HEK293 (cell line): ENCODE data around the gene NANOS3.

Experiments used
- ATF2 ChIP-seq: fragments of 450-650 bp; formaldehyde crosslinking; IDR thresholded peaks from 2 replicates; pipeline ENCODE4 v1.5.1; 2016; ENCODE audit warnings: missing biosample characterization, missing genetic modification characterization, low read depth
- FEZF1 ChIP-seq: fragments of 450-650 bp; formaldehyde crosslinking; IDR thresholded peaks from 2 replicates; pipeline ENCODE4 v1.5.1; 2016; ENCODE audit warnings: missing biosample characterization, missing genetic modification characterization
- HOXC10 ChIP-seq: sonication (generic); formaldehyde crosslinking; IDR thresholded peaks from 2 replicates; pipeline ENCODE4 v1.8.1; 2023; ENCODE audit warnings: mild to moderate bottlenecking, missing genetic modification reagents
- HOXD13 ChIP-seq: sonication (generic); formaldehyde crosslinking; IDR thresholded peaks from 2 replicates; pipeline ENCODE4 v1.8.0; 2022; ENCODE audit warnings: missing genetic modification reagents, borderline replicate concordance
- IKZF3 ChIP-seq: fragments of 450-650 bp; IDR thresholded peaks from 2 replicates; pipeline ENCODE4 v1.5.0; 2018; ENCODE audit warnings: missing biosample characterization, mild to moderate bottlenecking, missing genetic modification characterization, moderate library complexity
- MYNN ChIP-seq: fragments of 450-650 bp; formaldehyde crosslinking; IDR thresholded peaks from 2 replicates; pipeline ENCODE4 v1.5.1; 2016; ENCODE audit warnings: missing biosample characterization, missing genetic modification characterization, borderline replicate concordance
- PRDM10 ChIP-seq: fragments of 450-650 bp; formaldehyde crosslinking; IDR thresholded peaks from 2 replicates; pipeline ENCODE4 v1.5.1; 2016; ENCODE audit warnings: missing biosample characterization, missing genetic modification characterization
- SETDB1 ChIP-seq: IDR thresholded peaks from one replicate; pipeline ENCODE4 v1.6.1; 2017; ENCODE audit warnings: mild to moderate bottlenecking, low read length, moderate library complexity, mixed read lengths; ENCODE audit not compliant: insufficient read length
- SP2 ChIP-seq: fragments of 450-650 bp; formaldehyde crosslinking; IDR thresholded peaks from 2 replicates; pipeline ENCODE4 v1.5.1; 2016; ENCODE audit warnings: missing biosample characterization, missing genetic modification characterization
- SP3 ChIP-seq: fragments of 450-650 bp; formaldehyde crosslinking; IDR thresholded peaks from 2 replicates; pipeline ENCODE4 v1.5.1; 2016; ENCODE audit warnings: missing biosample characterization, missing genetic modification characterization
- TRIM28 ChIP-seq: IDR thresholded peaks from 2 replicates; pipeline ENCODE4 v1.6.1; 2011; ENCODE audit warnings: low read length, control low read depth, borderline replicate concordance
- TSHZ1 ChIP-seq: fragments of 450-650 bp; formaldehyde crosslinking; IDR thresholded peaks from 2 replicates; pipeline ENCODE4 v1.5.1; 2016; ENCODE audit warnings: missing biosample characterization, missing genetic modification characterization, borderline replicate concordance
- ZBTB11 ChIP-seq: fragments of 450-650 bp; formaldehyde crosslinking; conservative IDR thresholded peaks from 2 replicates; pipeline ENCODE4 v1.5.1; 2016; ENCODE audit warnings: low read depth, missing biosample characterization, missing genetic modification characterization
- ZBTB17 ChIP-seq: fragments of 450-650 bp; formaldehyde crosslinking; IDR thresholded peaks from 2 replicates; pipeline ENCODE4 v1.5.1; 2016; ENCODE audit warnings: missing biosample characterization, missing genetic modification characterization
- ZNF114 ChIP-seq: fragments of 450-650 bp; formaldehyde crosslinking; IDR thresholded peaks from 2 replicates; pipeline ENCODE4 v1.5.0; 2017; ENCODE audit warnings: missing biosample characterization, missing genetic modification characterization
- ZNF148 ChIP-seq: fragments of 450-650 bp; formaldehyde crosslinking; IDR thresholded peaks from 2 replicates; pipeline ENCODE4 v1.5.0; 2017; ENCODE audit warnings: missing biosample characterization, missing genetic modification characterization, borderline replicate concordance
- ZNF169 ChIP-seq: fragments of 450-650 bp; formaldehyde crosslinking; IDR thresholded peaks from 2 replicates; pipeline ENCODE4 v1.5.1; 2016; ENCODE audit warnings: missing biosample characterization, missing genetic modification characterization
- ZNF23 ChIP-seq: fragments of 450-650 bp; formaldehyde crosslinking; IDR thresholded peaks from 2 replicates; pipeline ENCODE4 v1.5.1; 2016; ENCODE audit warnings: missing biosample characterization, missing genetic modification characterization, borderline replicate concordance
- ZNF341 ChIP-seq: fragments of 450-650 bp; formaldehyde crosslinking; IDR thresholded peaks from 2 replicates; pipeline ENCODE4; 2016; ENCODE audit warnings: low read depth, missing biosample characterization, missing genetic modification characterization
- ZNF404 ChIP-seq: fragments of 450-650 bp; formaldehyde crosslinking; IDR thresholded peaks from 2 replicates; pipeline ENCODE4 v1.5.1; 2017; ENCODE audit warnings: missing biosample characterization, missing genetic modification characterization
- ZNF416 ChIP-seq: fragments of 450-650 bp; formaldehyde crosslinking; IDR thresholded peaks from 2 replicates; pipeline ENCODE4 v1.5.1; 2016; ENCODE audit warnings: missing biosample characterization, missing genetic modification characterization
- ZNF433 ChIP-seq: fragments of 450-650 bp; formaldehyde crosslinking; IDR thresholded peaks from 2 replicates; pipeline ENCODE4 v1.5.1; 2016; ENCODE audit warnings: missing biosample characterization, missing genetic modification characterization, low read depth
- ZNF521 ChIP-seq: fragments of 450-650 bp; formaldehyde crosslinking; IDR thresholded peaks from 2 replicates; pipeline ENCODE4 v1.5.1; 2017; ENCODE audit warnings: missing biosample characterization, mild to moderate bottlenecking, missing genetic modification characterization
- ZNF544 ChIP-seq: fragments of 450-650 bp; formaldehyde crosslinking; IDR thresholded peaks from 2 replicates; pipeline ENCODE4 v1.5.0; 2017; ENCODE audit warnings: missing biosample characterization, missing genetic modification characterization
- ZNF571 ChIP-seq: fragments of 450-650 bp; formaldehyde crosslinking; IDR thresholded peaks from 2 replicates; pipeline ENCODE4 v1.5.0; 2017; ENCODE audit warnings: missing biosample characterization, missing genetic modification characterization
- ZNF707 ChIP-seq: fragments of 450-650 bp; formaldehyde crosslinking; IDR thresholded peaks from 2 replicates; pipeline ENCODE4 v1.5.1; 2016; ENCODE audit warnings: missing biosample characterization, missing genetic modification characterization

NANOS3 gene

GRCh38 chr19:13920940-13921747 lies 44.2 kb downstream of the NANOS3 start (continued):
- TF ChIP-seq ZNF148 (tag by site-specific recombination) (no peak), HOXD13 (CRISPR knock-in tag) (no peak), HOXC10 (CRISPR knock-in tag) (no peak), TSHZ1 (tag by site-specific recombination) (no peak), ZBTB17 (tag by site-specific recombination) (no peak), ATF2 (peak; percentile 76), ZBTB11 (tag by site-specific recombination) (peak; percentile 35; the same call in 1 of the 2 replicates), ZNF433 (tag by site-specific recombination) (no peak), SP3 (tag by site-specific recombination) (no peak), ZNF707 (tag by site-specific recombination) (no peak), ZNF571 (tag by site-specific recombination) (no peak), ZNF114 (tag by site-specific recombination) (no peak), ZNF521 (tag by site-specific recombination) (no peak), MYNN (no peak), ZNF404 (tag by site-specific recombination) (no peak), ZNF341 (tag by site-specific recombination) (no peak), ZNF23 (tag by site-specific recombination) (no peak), SP2 (tag by site-specific recombination) (peak; percentile 56), ZNF169 (no peak), PRDM10 (tag by site-specific recombination) (no peak), SETDB1 (peak; percentile 68), TRIM28 (peak; percentile 51; the same call in 1 of the 2 replicates), ZNF544 (no peak), ZNF416 (no peak), FEZF1 (no peak), IKZF3 (tag by site-specific recombination) (no peak)
